Suprapubic skin (tissue), 4 donors: Measurements from ENCODE around the gene MUSTN1.

Experiments
- CTCF ChIP-seq, 2 donors: fragments of 200-600 bp in 1 of 2; fragments of 450-650 bp in 1 of 2; sonication (generic) in 1 of 2; IDR thresholded peaks; one replicate each; pipeline ENCODE4 v1.5.1; 2016 to 2019; ENCODE audit warnings: antibody characterized with exemption in 2 of 2, mild to moderate bottlenecking in 1 of 2, moderate library complexity in 1 of 2
- EP300 ChIP-seq: sonication (generic); formaldehyde crosslinking; IDR thresholded peaks from one replicate; pipeline ENCODE4 v1.6.1; 2017; ENCODE audit warnings: antibody characterized with exemption
- POLR2A ChIP-seq, 2 donors: fragments of 450-650 bp; IDR thresholded peaks; one replicate each; pipeline ENCODE4 v1.6.1; 2017; ENCODE audit warnings: antibody characterized with exemption in 2 of 2, mild to moderate bottlenecking in 2 of 2, moderate library complexity in 2 of 2
- POLR2AphosphoS5 ChIP-seq, 3 donors: sonication (generic); formaldehyde crosslinking; IDR thresholded peaks; one replicate each; pipeline ENCODE4 v1.6.1; 2017; ENCODE audit warnings: antibody characterized with exemption in 3 of 3

- TF ChIP-seq POLR2A (IDR thresholded peaks at IDR 0.05) (no peak), POLR2AphosphoS5 (IDR thresholded peaks at IDR 0.05) (no peak), CTCF (IDR thresholded peaks at IDR 0.05) (no peak), EP300 (no peak)
These were observed 37.4 kb upstream of the MUSTN1 start for GRCh38 chr3:52872245-52872644.
